PC-9 (cell line): Measurements from ENCODE around the gene TSHZ2. TPM values are rescaled to one million over a fixed set of nuclear protein-coding genes. Genes with fewer than 3 reads are reported as not detected.
"Not testable (repeated sequence)": the region's sequence is repeated elsewhere in the genome, so short reads cannot be mapped to it uniquely, and the experiment has no call there.

Experiments
- BruUV-seq: library from RNA; stranded (reverse); fragments of 400-500 nt; replicated peaks from 2 replicates; lab custom pipeline; 2021; lab: Mats Ljungman, UMichigan
- CTCF ChIA-PET: fragments of 300-600 bp; sonication (Branson Sonifier 250); formaldehyde crosslinking; loops from one replicate; lab custom pipeline; 2022; ENCODE audit warnings: antibody characterized with exemption; lab: Charles Lee
- POLR2A ChIA-PET: fragments of 300-600 bp; sonication (Branson Sonifier 250); formaldehyde crosslinking; loops from one replicate; lab custom pipeline; 2022; ENCODE audit warnings: antibody characterized with exemption; ENCODE audit not compliant: unreplicated experiment; lab: Charles Lee
- DNase-seq, 2 experiments: peaks; one replicate each; pipeline versions ENCODE4 v3.0.0 to v3.0.0-alpha.2; 2015 to 2022; ENCODE audit warnings: mixed read lengths in 1 of 2
- H2AFZ ChIP-seq: fragments of 200-600 bp; sonication (generic); 2 replicates; pipeline ENCODE4 v1.8.1; 2017; ENCODE audit warnings: antibody characterized with exemption
- H3F3A ChIP-seq: fragments of 200-600 bp; sonication (generic); 2 replicates; pipeline ENCODE4 v1.8.1; 2017; ENCODE audit warnings: antibody characterized with exemption, mild to moderate bottlenecking, low read depth; ENCODE audit not compliant: insufficient read depth
- H3K27ac ChIP-seq: fragments of 200-600 bp; sonication (generic); 2 replicates; pipeline ENCODE4 v1.6.1; 2016; ENCODE audit warnings: mixed run types
- H3K27me3 ChIP-seq: fragments of 200-600 bp; sonication (generic); 2 replicates; pipeline ENCODE4 v1.6.1; 2016; ENCODE audit warnings: low read depth, mixed run types; ENCODE audit not compliant: insufficient read depth
- H3K36me3 ChIP-seq: fragments of 200-600 bp; sonication (generic); 2 replicates; pipeline ENCODE4 v1.6.1; 2016; ENCODE audit warnings: low read depth, mixed run types
- H3K4me1 ChIP-seq: fragments of 200-600 bp; sonication (generic); replicated peaks from 2 replicates; pipeline ENCODE4 v1.6.1; 2016; ENCODE audit warnings: mixed run types; ENCODE audit not compliant: insufficient read depth
- H3K4me2 ChIP-seq: fragments of 200-600 bp; sonication (generic); 2 replicates; pipeline ENCODE4 v1.6.1; 2017; ENCODE audit warnings: mixed run types
- H3K4me3 ChIP-seq: fragments of 200-600 bp; sonication (generic); 2 replicates; pipeline ENCODE4 v1.6.1; 2016; ENCODE audit warnings: mixed run types
- H3K79me2 ChIP-seq: fragments of 200-600 bp; sonication (generic); 2 replicates; pipeline ENCODE4 v1.6.1; 2017; ENCODE audit warnings: low read depth, mixed run types
- H3K9me2 ChIP-seq: fragments of 200-600 bp; sonication (generic); 2 replicates; pipeline ENCODE4 v1.8.1; 2017; ENCODE audit warnings: mild to moderate bottlenecking; ENCODE audit not compliant: insufficient read depth
- H3K9me3 ChIP-seq: fragments of 200-600 bp; sonication (generic); 2 replicates; pipeline ENCODE4 v1.8.1; 2016; ENCODE audit warnings: low read depth; ENCODE audit not compliant: insufficient read depth
- H4K20me1 ChIP-seq: fragments of 200-600 bp; sonication (generic); 2 replicates; pipeline ENCODE4 v1.8.1; 2017; ENCODE audit not compliant: insufficient read depth
- EZH2 ChIP-seq: fragments of 200-600 bp; sonication (generic); IDR thresholded peaks from 2 replicates; pipeline ENCODE4 v1.8.0; 2017; ENCODE audit warnings: antibody characterized with exemption, low read depth
- intact Hi-C: fragments of 100-400 bp; cut with micrococcal nuclease; formaldehyde crosslinking; loops from one replicate; pipeline ENCODE4 v1.10.0; 2022; ENCODE audit not compliant: unreplicated experiment
- total RNA-seq: library from RNA; stranded (reverse); gene quantifications from 2 replicates; pipeline ENCODE4 v1.2.3, GENCODE V29; 2021
- TF ChIP-seq, protein P1 (sequence below): fragments of 200-600 bp; sonication (generic); conservative IDR thresholded peaks from 2 replicates; pipeline ENCODE4 v1.6.1; 2017; ENCODE audit warnings: mixed run types, antibody characterized with exemption, mild to moderate bottlenecking, moderate library complexity

Gene TSHZ2
- total RNA-seq, 1 experiment from 2014 or later: not detected

DNA sequence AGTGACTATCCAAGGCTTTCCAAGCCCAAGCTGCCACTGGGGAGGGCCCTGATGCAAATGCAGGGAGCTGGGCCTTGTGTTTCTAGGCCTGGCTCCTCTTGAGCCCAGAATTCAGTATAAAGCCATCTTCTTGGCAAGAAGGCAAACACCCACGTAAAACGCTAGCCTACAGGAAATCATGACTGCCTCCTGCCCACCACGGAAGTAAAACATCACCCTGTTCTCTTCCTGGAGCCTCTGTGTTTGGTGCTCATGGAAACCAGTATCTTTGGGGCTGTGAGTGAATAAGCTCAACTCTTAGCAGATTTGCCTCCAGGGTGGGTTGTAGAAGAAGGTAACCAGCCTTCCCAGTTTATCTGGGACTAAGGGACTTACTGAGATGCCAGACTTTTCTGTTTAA lies 350.5 kb downstream of the TSHZ2 start:
- H3K79me2 ChIP-seq: no peaks in the 10 kb centered on the region
- no peaks in the 10 kb centered on the region for H3K36me3 ChIP-seq
- no TSS peak for BruUV-seq
- no peaks in the 10 kb centered on the region for H3K4me1 ChIP-seq
- ChIA-PET CTCF (no interaction called here), POLR2A (no interaction called here)
- intact Hi-C loops: no loop called here
- H3K9me2 ChIP-seq: no peaks in the 10 kb centered on the region; the same call in 1 of the 2 replicates
- H3K4me3 ChIP-seq: no peak overlapping the region
- no peak overlapping the region for H3K4me2 ChIP-seq
- no peaks in the 10 kb centered on the region for H3F3A ChIP-seq
- no peak overlapping the region for H2AFZ ChIP-seq
- no peaks in the 10 kb centered on the region for H3K9me3 ChIP-seq
- TF ChIP-seq, protein P1, sequence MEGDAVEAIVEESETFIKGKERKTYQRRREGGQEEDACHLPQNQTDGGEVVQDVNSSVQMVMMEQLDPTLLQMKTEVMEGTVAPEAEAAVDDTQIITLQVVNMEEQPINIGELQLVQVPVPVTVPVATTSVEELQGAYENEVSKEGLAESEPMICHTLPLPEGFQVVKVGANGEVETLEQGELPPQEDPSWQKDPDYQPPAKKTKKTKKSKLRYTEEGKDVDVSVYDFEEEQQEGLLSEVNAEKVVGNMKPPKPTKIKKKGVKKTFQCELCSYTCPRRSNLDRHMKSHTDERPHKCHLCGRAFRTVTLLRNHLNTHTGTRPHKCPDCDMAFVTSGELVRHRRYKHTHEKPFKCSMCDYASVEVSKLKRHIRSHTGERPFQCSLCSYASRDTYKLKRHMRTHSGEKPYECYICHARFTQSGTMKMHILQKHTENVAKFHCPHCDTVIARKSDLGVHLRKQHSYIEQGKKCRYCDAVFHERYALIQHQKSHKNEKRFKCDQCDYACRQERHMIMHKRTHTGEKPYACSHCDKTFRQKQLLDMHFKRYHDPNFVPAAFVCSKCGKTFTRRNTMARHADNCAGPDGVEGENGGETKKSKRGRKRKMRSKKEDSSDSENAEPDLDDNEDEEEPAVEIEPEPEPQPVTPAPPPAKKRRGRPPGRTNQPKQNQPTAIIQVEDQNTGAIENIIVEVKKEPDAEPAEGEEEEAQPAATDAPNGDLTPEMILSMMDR: no peak
- no peak for TF ChIP-seq EZH2
- no peak for DNase-seq
- no peak overlapping the region for H3K27ac ChIP-seq
- H4K20me1 ChIP-seq: no peaks in the 10 kb centered on the region
- peaks cover 54% of the 10 kb centered on the region for H3K27me3 ChIP-seq

DNA sequence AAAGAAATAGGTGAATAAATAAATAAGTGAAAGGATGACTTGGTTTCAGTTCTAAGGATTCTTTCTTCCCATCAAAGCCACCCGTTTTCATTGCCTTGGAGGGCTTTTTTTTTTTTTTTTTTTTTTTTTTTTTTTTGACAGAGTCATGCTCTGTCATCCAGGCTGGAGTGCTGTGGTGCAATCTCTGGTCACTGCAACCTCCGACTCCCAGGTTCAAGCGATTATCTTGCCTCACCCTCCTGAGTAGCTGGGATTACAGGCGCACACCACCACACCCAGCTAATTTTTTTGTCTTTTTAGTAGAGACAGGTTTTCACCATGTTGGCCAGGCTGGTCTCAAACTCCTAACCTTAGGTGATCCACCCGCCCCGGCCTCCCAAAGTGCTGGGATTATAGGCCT lies 351.3 kb downstream of the TSHZ2 start:
- H3K4me2 ChIP-seq, DNase-seq, H4K20me1 ChIP-seq, BruUV-seq, H3K79me2 ChIP-seq, CTCF ChIA-PET, H3K9me2 ChIP-seq, H2AFZ ChIP-seq, H3K4me3 ChIP-seq, H3K36me3 ChIP-seq, intact Hi-C loops, H3K9me3 ChIP-seq, H3K4me1 ChIP-seq, H3K27ac ChIP-seq, POLR2A ChIA-PET, H3F3A ChIP-seq: not testable (repeated sequence)
- H3K27me3 ChIP-seq: peaks cover 61% of the 10 kb centered on the region

DNA sequence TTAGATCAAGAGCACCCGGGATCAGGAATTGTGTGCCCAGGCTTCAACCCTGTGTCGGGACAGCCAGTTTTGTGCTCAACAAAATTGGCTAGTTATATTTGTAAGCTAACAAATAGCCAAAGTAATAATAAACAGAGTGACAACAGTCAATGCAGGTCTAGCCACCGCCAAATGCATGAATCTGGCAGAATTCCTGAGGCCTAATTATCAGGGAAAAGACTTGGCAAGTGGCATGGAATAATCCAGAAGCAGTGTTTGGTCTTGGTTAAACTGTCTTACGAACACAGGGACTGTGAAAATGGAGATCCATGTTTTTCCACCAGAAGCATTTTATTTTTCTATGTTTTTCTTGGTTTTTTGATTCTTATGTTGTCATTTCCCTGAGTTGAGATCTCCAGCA lies 352.7 kb downstream of the TSHZ2 start:
- CTCF ChIA-PET: no interaction called here

More for the DNA sequence above, 352.7 kb downstream of the TSHZ2 start:
- no peaks in the 10 kb centered on the region for H3K9me2 ChIP-seq
- peaks cover 71% of the 10 kb centered on the region for H3K27me3 ChIP-seq
- no peak overlapping the region for H3K27ac ChIP-seq
- TF ChIP-seq, protein P1: no peak
- TF ChIP-seq EZH2: no peak
- H3K9me3 ChIP-seq: no peaks in the 10 kb centered on the region
- no peak overlapping the region for H3K4me2 ChIP-seq
- peak in 1 of 2 experiments; percentile 2 for DNase-seq
- H2AFZ ChIP-seq: no peak overlapping the region
- no peaks in the 10 kb centered on the region for H3K79me2 ChIP-seq
- no peaks in the 10 kb centered on the region for H3K36me3 ChIP-seq
- no TSS peak for BruUV-seq
- intact Hi-C loops: no loop called here
- no peaks in the 10 kb centered on the region for H3F3A ChIP-seq
- no peak overlapping the region for H3K4me3 ChIP-seq
- no peaks in the 10 kb centered on the region for H4K20me1 ChIP-seq
- no peaks in the 10 kb centered on the region for H3K4me1 ChIP-seq
- POLR2A ChIA-PET: no interaction called here
